Loucy (cell line): ENCODE data around the gene C1orf52.

Experiments
- H2AFZ ChIP-seq: fragments of 200-600 bp; sonication (generic); 2 replicates; pipeline ENCODE4 v1.6.0; 2016; ENCODE audit warnings: antibody characterized with exemption, mild to moderate bottlenecking, low read length, moderate library complexity
- H3F3A ChIP-seq: fragments of 200-600 bp; 2 replicates; pipeline ENCODE4 v1.6.0; 2016; ENCODE audit warnings: antibody characterized with exemption, low read depth, mild to moderate bottlenecking
- H3K27me3 ChIP-seq: fragments of 200-600 bp; sonication (generic); 2 replicates; pipeline ENCODE4 v1.6.1; 2014; ENCODE audit warnings: low read length, mild to moderate bottlenecking; ENCODE audit not compliant: insufficient read depth, poor library complexity, severe bottlenecking
- H3K36me3 ChIP-seq: fragments of 200-600 bp; sonication (generic); 2 replicates; pipeline ENCODE4 v1.6.1; 2016; ENCODE audit warnings: low read length; ENCODE audit not compliant: insufficient read depth
- H3K4me1 ChIP-seq: fragments of 200-600 bp; sonication (generic); 2 replicates; pipeline ENCODE4 v1.5.1; 2014; ENCODE audit warnings: low read length, mild to moderate bottlenecking; ENCODE audit not compliant: insufficient read depth, poor library complexity, severe bottlenecking
- H3K4me2 ChIP-seq: fragments of 200-600 bp; sonication (generic); 2 replicates; pipeline ENCODE4 v1.6.0; 2014; ENCODE audit warnings: antibody characterized with exemption, low read length, low read depth, mild to moderate bottlenecking; ENCODE audit not compliant: poor library complexity, severe bottlenecking
- H3K4me3 ChIP-seq: fragments of 200-600 bp; sonication (generic); 2 replicates; pipeline ENCODE4 v1.5.1; 2014; ENCODE audit warnings: low read length, mild to moderate bottlenecking, mixed read lengths; ENCODE audit not compliant: poor library complexity, severe bottlenecking
- H3K79me2 ChIP-seq: fragments of 200-600 bp; sonication (generic); 2 replicates; pipeline ENCODE4 v1.6.1; 2014; ENCODE audit warnings: low read length; ENCODE audit not compliant: insufficient read depth
- H3K9ac ChIP-seq: fragments of 200-600 bp; sonication (generic); 2 replicates; pipeline ENCODE4 v1.6.0; 2014; ENCODE audit warnings: mild to moderate bottlenecking, low read depth, low read length, moderate library complexity; ENCODE audit not compliant: poor library complexity, severe bottlenecking
- H3K9me2 ChIP-seq: fragments of 200-600 bp; sonication (generic); replicated peaks from 2 replicates; pipeline ENCODE4 v1.6.1; 2016; ENCODE audit warnings: low read depth, low read length, mixed read lengths
- H3K9me3 ChIP-seq: fragments of 200-600 bp; sonication (generic); 2 replicates; pipeline ENCODE4 v1.6.1; 2014; ENCODE audit warnings: mild to moderate bottlenecking, antibody characterized with exemption, low read length, low read depth; ENCODE audit not compliant: insufficient read depth
- H4K20me1 ChIP-seq: fragments of 200-600 bp; sonication (generic); 2 replicates; pipeline ENCODE4 v1.6.0; 2014; ENCODE audit warnings: antibody characterized with exemption, low read length, mild to moderate bottlenecking; ENCODE audit not compliant: insufficient read depth, poor library complexity, severe bottlenecking
- CTCF ChIP-seq: fragments of 200-600 bp; sonication (generic); conservative IDR thresholded peaks from 2 replicates; pipeline ENCODE4 v1.5.1; 2014; ENCODE audit warnings: mild to moderate bottlenecking, antibody characterized with exemption, low read length
- EZH2phosphoT487 ChIP-seq: fragments of 200-600 bp; IDR thresholded peaks from 2 replicates; pipeline ENCODE4 v1.6.1; 2018; ENCODE audit warnings: antibody characterized with exemption, mild to moderate bottlenecking, moderate library complexity, borderline replicate concordance

Gene C1orf52

DNA sequence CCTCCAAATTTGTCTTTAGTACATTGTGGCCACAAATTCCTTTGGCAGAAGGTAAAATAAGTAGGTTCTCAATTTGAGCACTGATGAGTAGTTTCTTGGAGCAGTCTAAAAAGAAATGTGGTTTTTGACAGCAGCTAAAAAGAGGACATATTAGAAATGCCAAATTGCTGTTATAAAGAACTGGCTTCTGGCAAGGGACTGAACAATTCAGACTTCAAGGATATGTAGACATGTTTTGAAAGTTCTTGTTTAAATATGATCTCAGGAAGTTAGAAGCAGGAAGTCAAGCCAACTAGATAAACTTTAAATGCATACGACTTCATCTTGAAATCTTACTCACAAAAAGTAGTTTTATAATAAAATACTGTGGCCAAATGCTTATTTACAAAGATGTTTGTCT, 18.8 kb downstream of the C1orf52 start:
- Histone ChIP-seq H3K4me2 (peak overlapping the region; percentile 0), H3K9me3 (no peaks in the 10 kb centered on the region), H3K4me1 (peaks cover 25% of the 10 kb centered on the region), H3K9me2 (no peaks in the 10 kb centered on the region), H3K27me3 (no peaks in the 10 kb centered on the region), H3F3A (peaks cover 4% of the 10 kb centered on the region; the same call in 1 of the 2 replicates), H3K9ac (peak overlapping the region; percentile 12), H3K4me3 (no peak overlapping the region), H4K20me1 (no peaks in the 10 kb centered on the region), H2AFZ (peak overlapping the region; percentile 80), H3K79me2 (no peaks in the 10 kb centered on the region), H3K36me3 (no peaks in the 10 kb centered on the region)
- TF ChIP-seq EZH2phosphoT487 (no peak), CTCF (no peak)

DNA sequence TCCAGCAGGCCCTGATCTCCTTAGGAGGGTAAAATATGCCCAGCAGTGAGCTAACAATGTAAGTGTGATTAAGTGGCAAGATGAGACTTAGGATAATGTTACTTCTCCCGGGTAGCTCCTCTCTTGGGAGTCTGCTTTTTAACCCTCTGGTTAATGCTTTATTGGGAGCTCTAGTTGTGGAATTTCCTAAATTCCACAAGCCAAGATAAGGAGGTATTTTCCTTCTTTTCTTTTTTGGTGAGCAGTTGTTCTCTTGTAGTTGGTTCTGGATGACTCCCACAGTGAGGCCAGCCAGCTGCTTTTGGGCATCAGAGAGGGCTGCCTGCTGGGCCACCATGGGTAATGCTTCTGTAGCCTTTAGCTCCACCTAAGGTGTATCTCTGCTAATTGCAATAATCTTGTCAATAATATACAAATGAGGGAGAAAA, 19.3 kb downstream of the C1orf52 start:
- Histone ChIP-seq H3K36me3 (no peaks in the 10 kb centered on the region), H2AFZ (peak overlapping the region; percentile 80), H4K20me1 (no peaks in the 10 kb centered on the region), H3K79me2 (no peaks in the 10 kb centered on the region), H3F3A (peaks cover 4% of the 10 kb centered on the region; the same call in 1 of the 2 replicates), H3K9me2 (no peaks in the 10 kb centered on the region), H3K4me1 (peaks cover 21% of the 10 kb centered on the region), H3K4me2 (no peak overlapping the region), H3K27me3 (no peaks in the 10 kb centered on the region), H3K4me3 (no peak overlapping the region), H3K9me3 (no peaks in the 10 kb centered on the region), H3K9ac (peak overlapping the region; percentile 12)
- TF ChIP-seq EZH2phosphoT487 (no peak), CTCF (peak; percentile 59)

DNA sequence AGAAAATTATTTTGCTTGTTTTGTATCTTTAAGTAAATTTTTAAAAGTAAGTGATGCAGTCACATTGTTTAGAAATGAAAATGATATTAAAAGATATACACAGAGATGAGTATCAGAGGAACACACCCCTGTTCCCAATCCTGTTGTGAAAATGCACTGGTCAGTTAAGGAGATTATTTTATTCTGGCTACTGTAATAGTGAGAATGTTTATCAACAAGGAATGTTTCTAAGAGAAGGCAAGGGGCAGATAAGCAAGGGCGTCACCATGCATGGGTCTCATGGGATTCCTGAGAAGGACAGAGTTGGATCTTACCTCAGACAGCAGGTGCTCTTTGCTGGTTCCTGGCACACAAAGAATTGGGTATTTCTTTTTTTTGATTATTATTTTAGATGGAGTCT, 21.8 kb downstream of the C1orf52 start:
- H3K27me3 ChIP-seq = no peaks in the 10 kb centered on the region
- no peaks in the 10 kb centered on the region for H3K79me2 ChIP-seq
- no peak overlapping the region for H3K4me3 ChIP-seq
- H4K20me1 ChIP-seq = no peaks in the 10 kb centered on the region
- no peaks in the 10 kb centered on the region for H3K36me3 ChIP-seq
- H3K4me2 ChIP-seq = no peak overlapping the region
- H3K9me2 ChIP-seq = no peaks in the 10 kb centered on the region
- H3K4me1 ChIP-seq = peaks cover 6% of the 10 kb centered on the region
- TF ChIP-seq CTCF (no peak), EZH2phosphoT487 (no peak)
- no peak overlapping the region for H3K9ac ChIP-seq
- no peaks in the 10 kb centered on the region for H3F3A ChIP-seq
- H3K9me3 ChIP-seq = no peaks in the 10 kb centered on the region
- no peak overlapping the region for H2AFZ ChIP-seq
